Tibial nerve (tissue), 4 donors: ENCODE measurements around the gene TLNRD1. TPM values are rescaled to one million over a fixed set of nuclear protein-coding genes. Genes with fewer than 3 reads are reported as not detected.
A peak's percentile ranks its signal among the peaks of the same experiment; 100 is the strongest.

ENCODE experiments used
- DNase-seq, 2 donors: peaks; one replicate each; pipeline ENCODE4 v3.0.0-alpha.2; 2019; ENCODE audit warnings: low spot score in 2 of 2
- H3K27ac ChIP-seq, 4 donors: fragments of 200-600 bp; sonication (generic) in 3 of 4; one replicate each; pipeline ENCODE4 v1.5.1; 2017 to 2019; ENCODE audit warnings: mild to moderate bottlenecking in 1 of 4
- H3K27me3 ChIP-seq, 2 donors: fragments of 200-600 bp; sonication (generic) in 1 of 2; one replicate each; pipeline versions ENCODE4 v1.5.1 to v1.6.0; 2017 to 2019
- H3K36me3 ChIP-seq, 3 donors: fragments of 200-600 bp; sonication (generic); one replicate each; pipeline ENCODE4 v1.5.1; 2018 to 2019
- H3K4me1 ChIP-seq, 4 donors: fragments of 200-600 bp; sonication (generic) in 3 of 4; one replicate each; pipeline ENCODE4 v1.5.1; 2017 to 2019
- H3K4me3 ChIP-seq, 4 donors: fragments of 200-600 bp; sonication (generic) in 3 of 4; one replicate each; pipeline ENCODE4 v1.5.1; 2017 to 2019; ENCODE audit warnings: mild to moderate bottlenecking in 1 of 4, moderate library complexity in 1 of 4
- H3K9me3 ChIP-seq, 4 donors: fragments of 200-600 bp; sonication (generic) in 3 of 4; one replicate each; pipeline ENCODE4 v1.5.1; 2017 to 2019
- CTCF ChIP-seq, 5 experiments: fragments of 200-600 bp in 3 of 5; fragments of 450-650 bp in 2 of 5; sonication (generic) in 3 of 5; IDR thresholded peaks; one replicate each; pipeline ENCODE4 v1.5.1; 2016 to 2019; ENCODE audit warnings: antibody characterized with exemption in 5 of 5, mild to moderate bottlenecking in 3 of 5, moderate library complexity in 2 of 5
- EP300 ChIP-seq, 2 donors: sonication (generic); formaldehyde crosslinking; IDR thresholded peaks; one replicate each; pipeline ENCODE4 v1.6.1; 2017; ENCODE audit warnings: antibody characterized with exemption in 2 of 2, mild to moderate bottlenecking in 1 of 2
- POLR2A ChIP-seq, 2 donors: fragments of 450-650 bp; IDR thresholded peaks; one replicate each; pipeline ENCODE4 v1.6.1; 2017; ENCODE audit warnings: antibody characterized with exemption in 2 of 2, mild to moderate bottlenecking in 2 of 2, moderate library complexity in 2 of 2
- WGBS, 2 donors: methylation state at CpG; one replicate each; pipeline ENCODE4 v1.1.5; 2018; 5-methylcytosine and 5-hydroxymethylcytosine counted together
- total RNA-seq, 4 donors: library from RNA; depleted of rRNA; stranded (reverse); fragments of >200 nt; gene quantifications; one replicate each; pipeline ENCODE4 v1.1.0, GENCODE V29; 2016

TLNRD1 gene
- total RNA-seq, 4 donors from 2014 or later, result 18.8 to 46.5 (median 30.0) TPM

- Histone ChIP-seq H3K27me3 (no peaks in the 10 kb centered on the region), H3K9me3 (no peaks in the 10 kb centered on the region), H3K4me1 (peaks cover 0 to 29% (median under 1%) of the 10 kb centered on the region in 4 donors), H3K4me3 (no peak overlapping the region), H3K36me3 (peaks cover 0 to 35% (median 0%) of the 10 kb centered on the region in 3 donors), H3K27ac (no peak overlapping the region)
- no peak for DNase-seq
- 94 to 95% methylated on average over 3 of the region's 3 CpGs for WGBS, 2 donors
- TF ChIP-seq POLR2A (IDR thresholded peaks at IDR 0.05), result no peak
- TF ChIP-seq EP300 (IDR thresholded peaks at IDR 0.05), result no peak
- no peak for TF ChIP-seq CTCF (IDR thresholded peaks at IDR 0.05)
Observed at GRCh38 chr15:80972276-80972675, 28.4 kb upstream of the TLNRD1 start.

- Histone ChIP-seq H3K9me3 (no peaks in the 10 kb centered on the region), H3K4me3 (no peak overlapping the region), H3K36me3 (peaks cover 0 to 32% (median 3%) of the 10 kb centered on the region in 3 donors), H3K27ac (no peak overlapping the region), H3K4me1 (peaks cover 0 to 32% (median 3%) of the 10 kb centered on the region in 4 donors), H3K27me3 (no peaks in the 10 kb centered on the region)
- WGBS, 2 donors, result 93% methylated on average over 4 of the region's 4 CpGs
- TF ChIP-seq CTCF (IDR thresholded peaks at IDR 0.05), result no peak
- TF ChIP-seq POLR2A (IDR thresholded peaks at IDR 0.05), result no peak
- no peak for TF ChIP-seq EP300 (IDR thresholded peaks at IDR 0.05)
- no peak for DNase-seq
Observed at GRCh38 chr15:80974914-80975313, 25.8 kb upstream of the TLNRD1 start.

GRCh38 chr15:80976851-80977250 lies 23.9 kb upstream of the TLNRD1 start:
- no peaks in the 10 kb centered on the region for H3K9me3 ChIP-seq
- no peak for DNase-seq
- H3K27ac ChIP-seq, result peak overlapping the region in 1 of 4 donors; percentile 30
- H3K4me3 ChIP-seq, result no peak overlapping the region
- H3K27me3 ChIP-seq, result no peaks in the 10 kb centered on the region
- no peak for TF ChIP-seq CTCF (IDR thresholded peaks at IDR 0.05)
- TF ChIP-seq POLR2A (IDR thresholded peaks at IDR 0.05), result no peak
- no peak for TF ChIP-seq EP300 (IDR thresholded peaks at IDR 0.05)
- peaks cover 0 to 31% (median 3%) of the 10 kb centered on the region in 4 donors for H3K4me1 ChIP-seq
- H3K36me3 ChIP-seq, result peaks cover 0 to 47% (median 3%) of the 10 kb centered on the region in 3 donors
- 73 to 88% methylated on average over 4 of the region's 4 CpGs for WGBS, 2 donors

DNA sequence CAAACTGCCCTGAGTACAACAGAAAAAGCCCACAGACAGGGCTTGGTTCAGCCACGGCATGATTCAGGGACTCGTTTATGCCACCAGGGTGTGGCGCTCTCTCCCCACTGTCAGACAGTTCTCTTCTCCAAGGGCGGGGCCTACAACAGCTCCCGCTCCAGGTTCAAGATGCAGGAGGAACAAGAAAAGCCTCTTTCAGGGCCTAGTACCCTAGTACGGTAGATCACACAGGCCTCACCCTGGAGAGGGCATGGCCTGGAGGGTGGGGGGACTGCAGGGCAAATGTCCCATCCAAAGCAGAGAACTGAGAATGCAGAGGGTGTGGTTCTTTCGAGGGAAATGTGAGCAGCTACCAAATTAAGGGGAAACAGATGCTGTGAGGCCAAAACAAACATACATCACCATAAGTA lies 23.1 kb upstream of the TLNRD1 start:
- H3K9me3 ChIP-seq, result no peaks in the 10 kb centered on the region
- peak overlapping the region in 2 of 4 donors; percentile 30 to 32 for H3K27ac ChIP-seq
- DNase-seq, result peak; percentile 50 to 73
- peaks cover 0 to 31% (median 3%) of the 10 kb centered on the region in 4 donors for H3K4me1 ChIP-seq
- no peaks in the 10 kb centered on the region for H3K27me3 ChIP-seq
- H3K4me3 ChIP-seq, result no peak overlapping the region
- WGBS, 2 donors, result 24 to 44% methylated on average over 7 of the region's 7 CpGs
- peaks cover 0 to 43% (median 3%) of the 10 kb centered on the region in 3 donors for H3K36me3 ChIP-seq
- TF ChIP-seq CTCF (IDR thresholded peaks at IDR 0.05), result peak; percentile 39 to 76 (median 57)
- no peak for TF ChIP-seq EP300 (IDR thresholded peaks at IDR 0.05)

DNA sequence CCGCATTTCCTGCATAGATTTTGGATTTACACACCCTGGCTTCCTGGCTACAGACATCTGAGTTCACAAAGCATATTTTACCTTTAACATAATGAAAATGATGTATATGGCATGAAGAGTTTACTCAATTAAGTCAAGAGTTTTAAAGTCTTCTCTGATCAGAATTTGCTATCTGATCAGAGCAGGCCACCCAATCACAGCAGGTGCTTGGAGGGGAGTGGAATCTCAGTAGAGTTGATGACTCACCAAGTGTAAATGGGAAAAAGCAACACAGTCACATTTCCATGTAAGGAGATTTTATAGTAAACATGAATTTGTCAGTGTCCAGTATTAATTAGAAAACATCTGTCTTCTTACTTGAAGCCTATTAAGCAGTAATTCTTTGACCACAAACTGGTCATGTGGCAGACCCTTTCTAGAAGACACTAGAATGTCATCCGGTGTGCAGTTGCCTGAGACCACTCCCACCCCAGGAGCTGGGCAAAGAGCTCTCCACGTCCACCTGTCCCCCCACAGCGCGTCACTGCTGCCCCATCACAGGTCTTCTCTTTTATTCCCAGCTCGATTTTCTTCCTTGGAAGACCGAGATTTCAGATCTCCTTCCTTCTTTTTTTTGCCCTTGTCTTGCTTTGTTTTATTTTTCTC lies 21.9 kb upstream of the TLNRD1 start:
- Histone ChIP-seq H3K27me3 (no peaks in the 10 kb centered on the region), H3K36me3 (peaks cover 0 to 39% (median 3%) of the 10 kb centered on the region in 3 donors), H3K4me3 (no peak overlapping the region), H3K4me1 (peaks cover 0 to 27% (median 3%) of the 10 kb centered on the region in 4 donors), H3K9me3 (no peaks in the 10 kb centered on the region), H3K27ac (no peak overlapping the region)
- DNase-seq, result no peak
- no peak for TF ChIP-seq EP300 (IDR thresholded peaks at IDR 0.05)
- no peak for TF ChIP-seq POLR2A (IDR thresholded peaks at IDR 0.05)
- TF ChIP-seq CTCF (IDR thresholded peaks at IDR 0.05), result no peak
- 89 to 96% methylated on average over 7 of the region's 7 CpGs for WGBS, 2 donors
